Fibroblast of lung (primary cell): Measurements from ENCODE around the gene STK32B. TPM values are rescaled to one million over a fixed set of nuclear protein-coding genes. Genes with fewer than 3 reads are reported as not detected.
A peak's percentile ranks its signal among the peaks of the same experiment; 100 is the strongest.

ENCODE experiments used
- DNase-seq, 2 donors: peaks; one replicate each; pipeline versions ENCODE4 v3.0.0 to v3.0.0-alpha.2; 2010; ENCODE audit warnings: low read depth in 2 of 2
- H2AFZ ChIP-seq: 2 replicates; pipeline ENCODE4 v1.5.1; 2012; ENCODE audit warnings: low read length, control low read depth, inconsistent platforms
- H3K27ac ChIP-seq: 2 replicates; pipeline ENCODE4 v1.5.1; 2011; ENCODE audit warnings: low read length, control low read depth; ENCODE audit not compliant: insufficient read depth
- H3K27me3 ChIP-seq: 2 replicates; pipeline ENCODE4 v1.5.1; 2011; ENCODE audit warnings: mild to moderate bottlenecking, low read length; ENCODE audit not compliant: control insufficient read depth, insufficient read depth
- H3K36me3 ChIP-seq: 2 replicates; pipeline ENCODE4 v1.5.1; 2011; ENCODE audit warnings: low read length; ENCODE audit not compliant: control insufficient read depth, insufficient read depth
- H3K4me1 ChIP-seq: 2 replicates; pipeline ENCODE4 v1.5.1; 2011; ENCODE audit warnings: low read length; ENCODE audit not compliant: control insufficient read depth, insufficient read depth; ENCODE audit errors: extremely low read depth
- H3K4me2 ChIP-seq: 2 replicates; pipeline ENCODE4 v1.5.1; 2011; ENCODE audit warnings: low read length, control low read depth; ENCODE audit not compliant: insufficient read depth; ENCODE audit errors: extremely low read depth
- H3K4me3 ChIP-seq, 4 experiments: fragments of 200-600 bp in 1 of 4; sonication (generic) in 1 of 4; replicated peaks in 1 of 4; 2 replicates each; pipeline ENCODE4 v1.5.1; 2011 to 2016; ENCODE audit warnings: low read length in 4 of 4, low read depth in 3 of 4, mild to moderate bottlenecking in 3 of 4, control low read depth in 2 of 4, inconsistent platforms in 1 of 4, mixed read lengths in 1 of 4; ENCODE audit not compliant: insufficient read depth in 1 of 4; ENCODE audit errors: control extremely low read depth in 1 of 4
- H3K79me2 ChIP-seq: 2 replicates; pipeline ENCODE4 v1.5.1; 2012; ENCODE audit warnings: mild to moderate bottlenecking, low read length, inconsistent platforms; ENCODE audit not compliant: control insufficient read depth, insufficient read depth
- H3K9ac ChIP-seq: 2 replicates; pipeline ENCODE4 v1.5.1; 2011; ENCODE audit warnings: mild to moderate bottlenecking, low read length, control low read depth; ENCODE audit not compliant: insufficient read depth
- H3K9me3 ChIP-seq: 2 replicates; pipeline ENCODE4 v1.5.1; 2012; ENCODE audit warnings: low read depth, low read length; ENCODE audit not compliant: control insufficient read depth, insufficient read depth
- H4K20me1 ChIP-seq: 2 replicates; pipeline ENCODE4 v1.5.1; 2011; ENCODE audit warnings: low read length; ENCODE audit not compliant: control insufficient read depth, insufficient read depth; ENCODE audit errors: extremely low read depth
- EZH2 ChIP-seq: IDR thresholded peaks from 2 replicates; pipeline ENCODE4 v1.5.1; 2012; ENCODE audit warnings: low read length, control low read depth, mild to moderate bottlenecking; ENCODE audit errors: missing control alignments
- polyA plus RNA-seq, 2 donors: library from polyadenylated mRNA; depleted of rRNA in 1 of 2; stranded (reverse) in 1 of 2; unstranded in 1 of 2; fragments of >200 nt; gene quantifications; 2 replicates each; pipeline ENCODE4 v1.2.1, GENCODE V29; 2011 to 2012; ENCODE audit warnings: missing spikeins in 1 of 2
- total RNA-seq: library from RNA; depleted of rRNA; stranded (reverse); fragments of >200 nt; gene quantifications from 2 replicates; pipeline ENCODE4 v1.2.1, GENCODE V29; 2014
- TF ChIP-seq, protein P1 (sequence below), 2 donors: IDR thresholded peaks in 1 of 2; conservative IDR thresholded peaks in 1 of 2; 1 replicate in 1 of 2; 2 replicates in 1 of 2; pipeline ENCODE4 v1.5.1; 2011 to 2012; ENCODE audit warnings: low read length in 2 of 2, control low read depth in 1 of 2, inconsistent platforms in 1 of 2, low read depth in 1 of 2, mild to moderate bottlenecking in 1 of 2

STK32B gene
- total and polyA plus RNA-seq, 2 donors (not counting 1 experiment from before 2014, with no cell fraction given), result 0.50 to 1.4 TPM

DNA sequence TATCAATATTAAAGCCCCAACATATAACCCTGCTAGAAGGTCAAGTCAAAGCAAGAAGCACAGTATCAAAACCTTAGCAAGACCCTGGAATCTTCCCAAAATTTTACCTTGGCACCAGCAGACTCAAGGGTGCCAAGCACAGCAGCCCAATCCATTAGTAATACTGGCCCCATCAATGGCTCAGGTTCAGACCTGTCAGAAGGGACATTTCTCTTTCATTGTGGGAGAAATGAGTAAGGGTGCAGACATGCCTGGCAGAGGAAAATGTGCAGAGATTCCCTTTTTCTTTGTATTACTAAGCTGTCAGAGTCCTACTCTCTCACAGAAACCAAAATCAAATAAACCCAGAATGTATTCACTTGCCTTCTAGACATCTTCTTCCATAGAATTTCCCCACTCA is 453.2 kb downstream of the STK32B start:
- Histone ChIP-seq H3K36me3 (no peaks in the 10 kb centered on the region), H3K4me1 (no peaks in the 10 kb centered on the region), H3K4me3 (no peak overlapping the region), H3K9me3 (no peaks in the 10 kb centered on the region), H2AFZ (no peak overlapping the region), H4K20me1 (no peaks in the 10 kb centered on the region), H3K4me2 (no peak overlapping the region), H3K27me3 (no peaks in the 10 kb centered on the region), H3K79me2 (no peaks in the 10 kb centered on the region), H3K27ac (no peak overlapping the region), H3K9ac (no peak overlapping the region)
- peak in 1 of 2 donors; percentile 45 for DNase-seq
- TF ChIP-seq, protein P1, sequence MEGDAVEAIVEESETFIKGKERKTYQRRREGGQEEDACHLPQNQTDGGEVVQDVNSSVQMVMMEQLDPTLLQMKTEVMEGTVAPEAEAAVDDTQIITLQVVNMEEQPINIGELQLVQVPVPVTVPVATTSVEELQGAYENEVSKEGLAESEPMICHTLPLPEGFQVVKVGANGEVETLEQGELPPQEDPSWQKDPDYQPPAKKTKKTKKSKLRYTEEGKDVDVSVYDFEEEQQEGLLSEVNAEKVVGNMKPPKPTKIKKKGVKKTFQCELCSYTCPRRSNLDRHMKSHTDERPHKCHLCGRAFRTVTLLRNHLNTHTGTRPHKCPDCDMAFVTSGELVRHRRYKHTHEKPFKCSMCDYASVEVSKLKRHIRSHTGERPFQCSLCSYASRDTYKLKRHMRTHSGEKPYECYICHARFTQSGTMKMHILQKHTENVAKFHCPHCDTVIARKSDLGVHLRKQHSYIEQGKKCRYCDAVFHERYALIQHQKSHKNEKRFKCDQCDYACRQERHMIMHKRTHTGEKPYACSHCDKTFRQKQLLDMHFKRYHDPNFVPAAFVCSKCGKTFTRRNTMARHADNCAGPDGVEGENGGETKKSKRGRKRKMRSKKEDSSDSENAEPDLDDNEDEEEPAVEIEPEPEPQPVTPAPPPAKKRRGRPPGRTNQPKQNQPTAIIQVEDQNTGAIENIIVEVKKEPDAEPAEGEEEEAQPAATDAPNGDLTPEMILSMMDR (conservative IDR thresholded peaks at IDR 0.05 in 1 of 2, IDR thresholded peaks at IDR 0.05 in 1 of 2; ENCODE audit: low read depth in 1 of 2, low read length in 2 of 2), result no peak
- no peak for TF ChIP-seq EZH2

DNA sequence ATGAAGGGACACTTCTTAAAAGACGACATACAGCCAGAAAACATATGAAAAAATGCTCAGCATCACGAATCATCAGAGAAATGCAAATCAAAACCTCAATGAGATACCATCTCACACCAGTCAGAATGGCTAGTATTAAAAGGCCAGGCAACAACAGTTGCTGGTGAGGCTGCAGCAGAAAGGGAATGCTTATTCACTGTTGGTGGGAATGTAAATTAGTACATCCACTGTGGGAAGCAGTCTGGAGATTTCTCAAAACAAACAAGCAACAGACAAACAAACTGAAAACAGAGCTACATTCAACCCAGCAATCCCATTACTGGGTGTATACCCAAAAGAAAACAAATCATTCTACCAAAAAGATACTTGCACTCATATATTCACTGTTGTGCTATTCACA is 459.2 kb downstream of the STK32B start:
- H3K9ac ChIP-seq, result no peak overlapping the region
- no peaks in the 10 kb centered on the region for H3K9me3 ChIP-seq
- H3K36me3 ChIP-seq, result no peaks in the 10 kb centered on the region
- H3K27ac ChIP-seq, result no peak overlapping the region
- no peaks in the 10 kb centered on the region for H4K20me1 ChIP-seq
- no peaks in the 10 kb centered on the region for H3K27me3 ChIP-seq
- DNase-seq, result peak in 1 of 2 donors; percentile 22
- TF ChIP-seq EZH2, result no peak
- TF ChIP-seq, protein P1 (conservative IDR thresholded peaks at IDR 0.05 in 1 of 2, IDR thresholded peaks at IDR 0.05 in 1 of 2; ENCODE audit: low read depth in 1 of 2, low read length in 2 of 2), result no peak
- no peak overlapping the region for H3K4me2 ChIP-seq
- no peak overlapping the region for H3K4me3 ChIP-seq
- no peaks in the 10 kb centered on the region for H3K4me1 ChIP-seq
- H3K79me2 ChIP-seq, result no peaks in the 10 kb centered on the region
- no peak overlapping the region for H2AFZ ChIP-seq

DNA sequence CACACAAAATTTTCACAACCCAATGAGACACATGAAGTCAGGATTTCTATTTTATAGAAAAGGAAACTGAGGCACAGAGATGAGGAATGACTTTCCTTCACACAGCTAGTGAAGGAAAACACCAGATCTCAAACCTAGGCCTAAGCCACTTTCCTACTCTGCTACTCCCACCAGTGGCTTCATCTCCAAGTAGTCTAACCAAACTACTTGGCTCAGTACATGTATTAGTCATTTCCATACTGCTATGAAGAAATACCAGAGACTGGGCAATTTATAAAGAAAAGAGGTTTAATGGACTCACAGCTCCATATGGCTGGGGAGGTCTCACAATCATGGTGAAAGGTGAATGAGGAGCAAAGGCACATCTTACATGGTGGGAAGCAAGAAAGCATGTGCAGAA is 460.5 kb downstream of the STK32B start:
- TF ChIP-seq, protein P1 (conservative IDR thresholded peaks at IDR 0.05 in 1 of 2, IDR thresholded peaks at IDR 0.05 in 1 of 2; ENCODE audit: low read depth in 1 of 2, low read length in 2 of 2), result no peak
- TF ChIP-seq EZH2, result no peak
- Histone ChIP-seq H3K9ac (no peak overlapping the region), H3K27me3 (no peaks in the 10 kb centered on the region), H3K4me2 (no peak overlapping the region), H3K4me1 (no peaks in the 10 kb centered on the region), H2AFZ (no peak overlapping the region), H3K79me2 (no peaks in the 10 kb centered on the region), H3K27ac (no peak overlapping the region), H3K36me3 (no peaks in the 10 kb centered on the region), H3K9me3 (no peaks in the 10 kb centered on the region), H4K20me1 (no peaks in the 10 kb centered on the region), H3K4me3 (no peak overlapping the region)
- peak; percentile 48 to 51 for DNase-seq
